Cortex of kidney (tissue), 1 donor: ENCODE data around the gene PDP2.
"Not testable (repeated sequence)": the region's sequence is repeated elsewhere in the genome, so short reads cannot be mapped to it uniquely, and the experiment has no call there.

Source experiments
- DNase-seq: peaks from one replicate; lab custom pipeline; 2025; lab: John Stamatoyannopoulos, UW

Gene PDP2

DNA sequence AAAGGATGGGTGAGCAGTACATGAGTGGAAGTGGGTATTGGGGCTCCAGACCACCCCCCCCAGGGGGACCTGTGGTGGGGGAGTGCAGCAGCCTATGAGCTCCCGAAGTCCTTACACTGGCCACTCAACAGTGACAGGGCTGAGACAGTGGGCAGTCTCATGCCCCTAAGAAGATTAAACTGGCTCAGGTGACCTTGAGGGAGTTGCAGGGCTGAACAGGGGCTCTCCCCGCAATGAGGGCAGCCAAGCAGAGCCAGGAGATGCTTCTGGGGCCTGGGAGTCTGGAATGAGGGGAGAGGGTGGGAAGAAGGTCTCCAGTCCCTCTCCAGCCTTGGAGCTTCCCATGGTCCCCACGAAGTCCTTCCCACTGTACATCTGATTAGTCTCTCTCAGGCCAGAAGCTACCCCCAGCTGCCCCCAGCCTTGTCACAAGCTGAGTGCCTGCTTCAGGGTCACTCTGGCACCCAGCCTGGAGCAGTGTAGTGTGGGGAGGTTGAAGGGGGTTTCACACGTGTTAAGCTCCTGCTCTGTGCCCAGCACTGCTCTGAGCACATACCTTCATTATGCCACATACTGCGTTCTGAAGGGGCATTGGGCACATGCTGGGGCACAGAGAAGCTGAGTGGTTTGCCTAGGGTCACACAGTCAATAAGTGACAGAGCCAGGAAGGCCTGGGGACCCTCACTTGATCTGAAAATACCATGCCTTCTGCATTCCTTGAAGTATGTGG is 39.4 kb downstream of the PDP2 start:
- DNase-seq, result no peak

DNA sequence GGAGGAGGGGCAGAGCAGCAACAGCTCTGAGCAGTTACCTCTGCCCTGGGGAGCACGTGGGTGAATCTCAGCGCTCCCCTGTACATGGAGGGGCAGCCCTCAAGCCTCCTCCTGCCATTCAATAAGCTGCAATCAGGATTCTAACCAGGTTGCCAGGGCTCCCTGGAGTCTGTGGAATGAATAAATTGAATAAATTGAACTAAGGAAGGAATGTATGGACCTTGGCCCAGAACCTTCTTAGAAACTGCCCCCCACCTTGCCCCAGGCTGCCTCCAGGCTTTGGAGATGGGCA is 39.9 kb downstream of the PDP2 start:
- DNase-seq, result no peak

DNA sequence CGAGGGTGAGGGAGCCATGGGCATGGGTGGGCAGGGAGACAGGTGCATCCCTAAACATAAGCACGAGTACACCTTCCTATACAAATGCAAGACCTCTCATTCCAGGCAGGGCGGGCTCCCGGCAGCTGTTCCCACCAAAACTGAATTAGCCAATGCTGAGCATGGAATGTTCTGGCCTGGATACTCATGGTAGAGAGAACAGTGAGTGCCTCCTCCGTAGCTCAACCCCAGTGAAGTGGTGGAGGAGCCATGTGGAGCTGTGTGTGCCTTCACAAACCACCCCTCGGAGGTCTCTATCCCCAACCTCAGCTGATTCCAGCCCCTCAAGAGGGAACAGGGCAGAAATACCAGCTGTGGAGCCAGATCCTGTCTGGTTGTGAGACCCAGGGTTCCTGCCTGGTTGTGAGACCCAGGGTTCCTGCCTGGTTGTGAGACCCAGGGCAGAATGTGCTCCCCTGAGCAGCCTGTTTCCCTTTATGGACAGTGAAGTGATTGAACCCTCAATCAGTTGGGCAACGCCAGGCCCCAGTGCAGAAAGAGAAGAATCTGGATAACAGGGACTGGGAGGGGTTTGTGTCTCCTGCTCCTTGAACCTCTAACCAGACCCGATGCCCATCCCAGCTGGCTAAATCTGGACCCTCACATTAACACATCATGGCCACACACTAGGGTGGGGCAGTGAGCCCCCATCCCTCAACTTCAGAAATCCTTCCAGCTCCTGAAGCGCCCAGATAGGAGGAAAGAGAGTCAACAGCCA is 40.8 kb downstream of the PDP2 start:
- DNase-seq, result no peak

DNA sequence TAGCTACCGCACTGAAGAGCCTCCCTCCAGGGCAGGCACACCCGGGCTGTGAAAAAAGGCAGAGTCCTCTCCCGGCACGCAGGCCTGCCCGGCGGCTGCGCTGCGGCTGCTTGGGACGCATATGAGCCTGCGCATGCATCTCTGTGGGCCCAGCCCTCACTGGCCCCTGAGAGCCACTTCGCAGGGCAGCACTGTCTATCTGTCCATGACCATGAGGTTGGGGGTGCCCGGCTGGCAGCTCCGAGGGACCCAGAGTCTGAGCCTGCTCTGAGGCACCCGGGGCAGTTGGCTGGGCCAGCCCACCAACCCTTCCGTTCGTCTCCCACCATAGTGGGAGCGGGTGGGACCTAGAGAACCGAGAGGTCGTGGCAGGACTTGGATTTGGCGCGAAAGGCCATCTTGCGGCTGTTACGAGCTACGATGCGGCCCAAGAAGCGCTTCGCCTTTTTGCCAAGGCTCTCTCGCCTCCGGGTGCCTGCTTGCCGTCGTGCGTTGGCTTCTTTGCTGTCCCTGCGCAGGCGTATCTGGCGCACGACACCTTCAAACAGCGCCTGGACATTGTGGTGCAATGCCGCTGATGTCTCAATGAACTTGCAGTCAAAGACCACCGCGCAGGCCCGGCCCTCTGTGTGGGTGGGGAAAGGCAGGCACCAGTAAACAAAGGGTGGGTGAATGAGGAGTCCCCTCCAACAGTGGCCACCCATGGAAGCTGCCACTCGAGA is 41.6 kb downstream of the PDP2 start:
- no peak for DNase-seq

DNA sequence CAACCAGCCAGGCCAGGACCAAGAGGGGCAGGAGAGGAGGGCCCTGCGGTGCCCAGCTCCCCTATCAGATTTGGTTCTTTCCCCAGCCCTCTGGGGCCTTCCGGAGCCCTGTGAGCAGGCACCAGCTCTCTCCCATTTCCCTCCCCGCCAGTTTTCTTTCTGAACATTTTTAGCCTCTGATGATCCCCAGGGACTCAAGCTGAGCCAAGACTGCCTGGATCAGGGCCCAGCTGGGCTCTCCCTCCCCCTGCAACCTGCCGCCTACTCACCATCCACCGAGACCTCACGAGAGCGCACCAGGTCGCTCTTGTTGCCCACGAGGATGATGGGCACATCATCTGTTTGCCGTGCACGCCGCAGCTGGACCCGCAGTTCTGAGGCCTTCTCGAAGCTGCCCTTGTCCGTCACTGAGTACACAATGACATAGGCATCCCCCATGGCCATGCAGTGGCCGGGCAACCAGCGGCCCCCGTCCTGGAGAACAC is 43.0 kb downstream of the PDP2 start:
- DNase-seq, result no peak

DNA sequence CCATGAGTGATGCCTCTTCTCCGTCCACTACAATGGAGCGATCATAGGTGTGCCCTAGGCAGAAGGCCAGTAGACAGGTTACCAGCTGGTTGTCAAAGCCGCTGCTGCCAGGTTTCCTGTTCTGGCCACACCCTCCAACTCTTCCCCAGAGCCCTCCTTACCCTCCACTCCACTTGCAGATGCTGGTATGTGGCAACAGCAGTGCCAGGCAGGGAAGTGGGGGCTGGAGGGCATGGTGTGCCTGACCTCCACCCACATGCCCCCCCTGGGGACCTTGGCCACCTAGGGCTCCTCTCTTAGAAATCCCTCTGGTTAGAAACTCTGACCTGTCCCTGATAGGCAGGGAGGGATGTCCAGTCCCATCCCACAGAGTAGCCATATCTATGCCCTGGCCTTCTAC is 43.6 kb downstream of the PDP2 start:
- DNase-seq, result no peak

DNA sequence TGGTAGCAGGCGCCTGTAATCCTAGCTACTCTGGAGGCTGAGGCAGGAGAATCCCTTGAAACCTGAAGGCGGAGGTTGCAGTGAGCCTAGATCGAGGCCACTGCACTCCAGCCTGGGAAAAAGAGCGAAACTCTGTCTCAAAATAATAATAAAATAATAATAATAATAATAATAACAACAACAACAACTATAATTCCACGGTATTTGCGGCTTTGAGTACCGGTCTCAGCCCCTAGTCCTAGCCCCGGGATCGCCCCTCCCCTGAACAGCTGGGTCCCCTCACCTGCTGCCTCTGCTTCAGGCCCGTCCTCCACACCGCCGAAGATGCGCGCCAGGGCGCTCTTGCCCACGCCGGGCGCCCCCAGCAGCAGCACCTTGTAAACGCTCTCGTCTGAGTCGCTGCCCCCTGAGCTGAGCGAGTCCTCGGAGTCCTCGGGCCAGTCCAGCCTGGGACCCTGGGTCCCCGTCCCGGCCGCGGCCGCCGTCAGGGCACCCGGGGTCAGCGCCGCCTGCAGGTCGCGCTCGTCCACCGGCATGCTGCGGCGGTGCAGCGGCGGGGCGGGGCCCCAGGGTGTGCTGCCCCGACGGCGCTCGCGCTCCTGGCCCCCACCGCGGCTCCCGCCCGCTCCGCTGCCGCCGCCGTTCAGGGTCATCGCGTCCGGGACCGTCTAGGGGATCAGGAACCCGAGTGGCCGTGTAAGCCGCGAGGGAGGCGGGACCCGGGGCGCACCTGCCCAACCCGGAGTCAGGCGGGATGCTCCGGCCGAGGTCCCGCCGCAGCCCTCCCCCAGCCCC is 44.4 kb downstream of the PDP2 start:
- no peak for DNase-seq

DNA sequence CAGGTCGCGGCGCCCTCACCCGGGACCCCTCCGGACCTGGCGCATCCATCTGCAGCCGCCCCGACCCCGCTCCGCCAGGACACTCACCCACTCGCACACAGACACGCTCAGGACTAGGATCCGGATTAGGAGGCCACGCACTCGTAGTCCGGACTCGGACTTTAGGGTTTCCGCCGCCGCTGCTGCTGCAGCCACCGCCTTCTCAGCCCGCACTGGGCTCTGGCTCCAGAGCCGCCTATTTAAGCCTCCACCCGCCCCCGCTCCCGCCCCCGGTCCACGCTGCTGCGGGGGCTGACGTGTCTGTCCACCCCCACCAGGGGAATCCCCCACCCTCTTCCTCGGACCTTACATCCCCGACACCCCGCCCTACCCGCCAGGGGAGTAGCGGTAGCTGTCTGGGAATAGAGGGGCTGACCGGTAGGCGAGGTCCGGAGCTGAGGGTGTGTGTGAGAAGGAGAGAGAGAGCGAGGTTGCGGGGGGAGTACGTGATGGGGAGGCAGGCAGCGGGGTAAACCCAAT is 45.1 kb downstream of the PDP2 start, which contains the start of gene RRAD:
TSS of gene RRAD (minus strand) at position 214 of the 519 bp plus-strand sequence. CDS start 356 bp downstream, outside the sequence.
- no peak for DNase-seq

DNA sequence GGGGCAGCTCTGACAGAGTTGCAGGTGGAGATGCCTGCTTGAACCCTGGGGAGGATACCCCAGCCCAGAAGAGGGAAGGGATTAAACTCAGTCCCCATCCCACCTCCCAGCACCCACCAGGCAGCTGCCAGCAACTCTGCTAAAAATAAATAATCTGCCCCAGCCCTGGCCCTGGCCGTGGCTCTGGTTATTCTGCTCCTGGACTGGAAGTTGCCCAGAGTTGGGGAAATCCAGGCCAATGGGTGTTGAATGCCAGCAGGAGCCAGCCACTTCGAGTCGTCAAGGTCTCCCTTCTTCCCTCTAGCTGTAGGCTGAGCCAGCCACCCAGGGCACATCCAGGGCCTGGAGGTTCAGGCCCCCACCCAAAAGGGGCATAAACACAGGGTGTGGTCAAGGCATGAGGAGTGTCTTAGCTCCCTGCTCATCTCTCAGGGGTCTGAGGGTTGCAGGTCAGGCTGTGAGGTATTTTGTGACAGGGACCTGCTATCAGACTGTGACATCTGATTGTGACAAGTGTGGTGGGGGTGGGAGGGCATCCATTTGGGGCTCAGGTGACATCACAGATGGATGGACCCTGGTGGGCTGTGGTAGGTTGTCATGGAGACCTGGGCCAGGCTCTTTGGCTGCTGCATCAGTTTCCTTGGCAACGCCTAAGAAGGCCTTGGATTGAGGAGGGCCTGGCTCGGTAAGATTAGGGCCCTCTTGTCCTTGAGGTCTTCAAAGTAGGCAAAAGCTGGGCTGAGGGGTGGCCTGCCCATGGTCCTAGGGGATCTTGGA is 46.0 kb downstream of the PDP2 start:
- DNase-seq, result no peak

DNA sequence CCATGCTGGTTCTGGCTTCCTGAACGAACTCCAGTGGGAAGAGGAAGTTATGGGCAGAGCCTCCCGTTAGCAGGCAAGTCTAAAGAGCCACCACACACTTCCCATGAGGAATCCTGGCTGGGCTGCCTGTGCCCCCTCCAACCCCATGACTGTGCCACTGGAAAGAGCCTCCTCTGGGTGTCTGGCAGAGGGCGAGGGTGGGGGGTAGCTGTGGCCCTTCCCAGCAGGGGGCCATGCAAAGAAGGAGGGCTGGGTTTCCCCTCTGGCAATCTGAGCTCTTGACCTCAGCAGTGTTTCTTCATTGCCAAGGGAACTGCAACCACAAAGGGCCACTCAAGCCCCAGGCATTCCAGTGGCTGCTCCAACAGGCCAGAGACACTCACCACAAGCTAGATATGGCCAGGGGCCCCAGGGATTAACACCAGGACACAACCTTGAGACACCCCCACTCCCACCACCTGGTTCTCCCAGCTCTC is 46.7 kb downstream of the PDP2 start:
- no peak for DNase-seq

DNA sequence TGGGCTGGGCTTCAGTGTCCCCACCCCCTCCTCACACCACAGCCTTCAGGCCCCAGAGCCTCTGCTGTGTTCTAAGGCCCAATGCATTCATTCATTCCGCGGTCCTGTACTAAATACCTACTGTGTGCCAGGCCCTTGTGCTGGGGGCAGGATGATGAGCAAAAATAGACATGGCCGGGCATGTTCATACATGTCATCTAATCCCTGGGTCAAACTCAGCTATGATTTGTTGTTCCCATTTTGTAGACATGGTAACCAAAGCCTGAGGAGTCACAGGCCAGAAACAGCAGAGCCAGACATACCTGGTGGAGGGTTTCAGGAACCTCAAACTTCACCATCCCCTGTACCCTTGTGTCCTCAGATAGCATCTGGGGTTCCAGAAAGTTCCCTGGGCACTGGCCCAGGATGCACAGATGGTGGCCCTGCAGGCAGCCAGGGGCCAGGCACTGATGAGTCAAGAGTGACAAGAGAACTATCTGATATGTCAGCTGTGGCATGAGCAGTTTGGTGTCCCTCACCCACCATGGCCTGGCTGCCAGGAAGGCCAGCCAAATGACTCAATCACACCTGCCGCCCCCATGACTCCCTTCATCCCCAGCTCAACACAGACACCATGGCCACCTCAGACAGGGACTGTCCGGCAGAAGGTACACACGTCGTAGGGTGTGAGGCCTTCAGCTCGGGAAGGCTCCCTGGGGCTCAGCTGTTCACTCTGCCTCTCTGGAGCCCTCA is 47.8 kb downstream of the PDP2 start:
- no peak for DNase-seq

DNA sequence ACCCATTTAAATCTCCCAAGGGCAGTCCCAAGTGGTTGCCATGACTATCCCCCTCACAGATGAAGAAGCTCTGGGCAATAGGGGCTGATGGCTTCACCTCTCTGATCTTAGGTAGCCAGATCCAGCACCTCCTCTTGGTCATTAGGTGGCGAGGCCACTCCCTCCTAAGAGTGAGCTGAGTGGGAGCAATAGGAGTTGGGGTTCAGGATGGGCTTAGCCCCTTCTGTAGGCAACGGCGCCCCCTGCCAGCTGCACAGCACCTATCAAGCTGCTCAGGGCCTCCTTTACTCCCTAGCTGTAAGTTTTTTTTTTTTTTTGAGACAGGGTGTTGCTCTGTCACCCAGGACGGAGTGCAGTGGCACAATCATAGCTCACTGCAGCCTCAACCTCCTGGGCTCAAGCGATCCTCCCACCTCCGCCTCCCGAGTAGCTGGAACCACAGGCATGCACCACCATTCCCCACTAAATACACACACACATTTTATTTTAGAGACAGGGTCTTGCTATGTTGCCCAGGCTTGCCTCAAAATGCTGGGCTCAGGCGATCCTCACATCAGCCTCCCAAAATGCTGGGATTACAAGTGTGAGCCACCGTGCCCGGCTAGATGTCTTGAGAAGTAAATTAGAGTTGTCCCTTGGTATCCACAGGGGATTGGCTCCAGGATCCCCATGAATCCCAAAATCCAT is 48.5 kb downstream of the PDP2 start:
- no peak for DNase-seq

DNA sequence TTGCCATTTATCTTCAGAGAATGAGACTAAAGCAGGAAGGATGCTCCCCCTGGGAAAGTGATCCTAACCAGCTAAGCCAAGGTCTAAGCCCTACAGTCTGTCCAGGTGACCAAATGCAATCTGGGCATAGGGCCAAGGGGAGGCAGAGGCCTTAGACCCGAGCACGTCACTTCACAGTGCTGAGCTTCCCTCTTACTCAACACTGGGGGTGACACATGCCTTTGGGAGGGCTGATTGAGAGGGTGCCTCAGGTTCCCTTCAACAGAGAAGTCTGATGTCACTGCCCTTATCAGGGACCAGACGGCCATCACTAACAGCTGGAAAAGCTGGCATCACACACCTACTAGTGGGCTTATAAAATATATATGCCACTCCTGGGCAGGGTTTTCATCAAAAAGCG is 49.9 kb downstream of the PDP2 start:
- no peak for DNase-seq

DNA sequence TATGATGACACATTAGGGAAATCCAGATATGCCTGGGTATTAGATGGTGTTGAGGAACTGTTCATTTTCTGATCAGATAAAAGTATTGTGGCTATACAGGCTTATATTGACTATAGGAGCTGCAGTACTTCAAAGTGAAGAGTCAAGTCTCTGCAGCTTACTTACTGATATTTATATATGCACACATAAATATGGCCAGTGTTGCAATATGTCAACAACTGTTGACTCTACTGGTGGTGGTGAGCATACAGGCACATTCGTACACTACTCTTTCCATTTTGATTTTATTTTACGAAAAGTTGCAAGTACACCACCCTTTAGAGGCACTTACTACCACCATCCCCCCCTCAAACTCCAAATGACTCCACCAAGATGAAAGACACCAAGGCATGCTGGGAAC is 51.4 kb downstream of the PDP2 start:
- no peak for DNase-seq

DNA sequence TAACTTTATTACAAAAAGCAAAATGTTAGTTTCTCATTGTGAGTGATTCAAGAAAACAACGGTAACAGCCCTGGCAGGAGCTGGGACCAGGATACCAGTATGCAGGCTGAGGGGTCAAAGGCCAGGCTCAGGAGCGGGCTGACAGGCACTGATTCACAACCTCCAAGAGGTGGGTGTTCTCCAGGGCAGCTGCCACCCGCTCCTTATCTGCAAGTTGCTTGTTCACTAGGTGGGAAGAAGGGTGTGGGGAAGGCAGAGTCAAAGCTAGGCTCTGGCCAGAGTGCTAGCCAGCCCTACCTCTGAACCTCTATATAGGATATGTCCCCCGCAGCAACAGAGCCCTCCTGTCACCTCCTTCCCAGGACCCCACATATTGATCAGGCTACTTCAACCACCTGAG is 51.8 kb downstream of the PDP2 start:
- no peak for DNase-seq

DNA sequence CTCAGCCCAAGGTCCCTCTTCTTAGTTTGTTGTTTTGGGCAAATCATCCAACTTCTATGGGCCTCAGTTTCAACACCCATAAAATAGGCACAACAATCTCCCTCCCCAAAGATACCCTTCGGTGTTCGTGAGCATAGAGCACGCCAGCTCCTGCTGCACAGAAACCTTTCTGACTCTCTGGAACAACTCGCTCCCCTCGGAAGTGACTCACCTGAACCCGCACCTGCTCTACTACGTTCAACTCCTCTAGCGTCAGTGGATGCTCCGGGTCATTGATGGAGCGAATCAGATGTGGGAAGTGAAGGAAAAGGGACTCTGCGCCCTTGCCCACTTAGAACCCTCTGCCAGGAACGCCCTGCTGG is 53.4 kb downstream of the PDP2 start:
- no peak for DNase-seq

DNA sequence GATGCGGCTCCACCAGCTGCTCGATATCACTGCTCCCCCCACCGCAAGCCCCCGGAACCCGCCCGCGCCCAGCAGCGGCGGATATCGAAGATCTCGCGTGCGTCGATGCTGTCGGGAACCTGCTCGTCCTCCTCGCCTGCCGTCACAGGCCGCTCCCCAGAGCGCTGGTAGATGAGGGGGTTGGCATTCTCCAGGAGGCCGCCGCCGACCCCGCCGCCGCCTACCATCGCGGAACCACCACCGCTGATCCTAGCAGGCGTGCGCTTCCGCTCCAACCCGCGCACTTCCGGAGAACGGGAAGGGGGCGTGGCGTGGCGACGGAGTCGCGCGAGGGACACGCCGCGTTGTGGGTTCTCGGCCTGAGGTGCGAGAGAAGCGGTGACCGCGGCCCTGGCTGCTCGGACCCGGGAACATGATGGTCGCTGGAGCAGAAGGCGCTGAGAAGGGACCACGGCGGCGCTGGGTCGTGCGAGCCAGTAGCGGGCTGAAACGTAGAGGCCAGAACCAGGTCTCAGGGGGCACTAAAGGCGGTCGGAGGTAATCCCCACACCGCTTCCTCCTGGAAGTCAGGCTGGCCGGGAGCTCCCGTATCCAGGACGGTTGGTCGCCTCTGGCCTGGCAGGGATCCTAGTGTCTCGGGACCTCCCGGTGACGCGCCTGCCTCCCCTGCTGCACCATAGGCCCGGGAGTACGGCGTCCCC is 54.0 kb downstream of the PDP2 start, which contains the start of gene CIAO2B:
TSS of gene CIAO2B (minus strand) at position 265 of the 701 bp plus-strand sequence. CDS start at position 227, 38 bp downstream.
- DNase-seq, result peak; percentile 45

DNA sequence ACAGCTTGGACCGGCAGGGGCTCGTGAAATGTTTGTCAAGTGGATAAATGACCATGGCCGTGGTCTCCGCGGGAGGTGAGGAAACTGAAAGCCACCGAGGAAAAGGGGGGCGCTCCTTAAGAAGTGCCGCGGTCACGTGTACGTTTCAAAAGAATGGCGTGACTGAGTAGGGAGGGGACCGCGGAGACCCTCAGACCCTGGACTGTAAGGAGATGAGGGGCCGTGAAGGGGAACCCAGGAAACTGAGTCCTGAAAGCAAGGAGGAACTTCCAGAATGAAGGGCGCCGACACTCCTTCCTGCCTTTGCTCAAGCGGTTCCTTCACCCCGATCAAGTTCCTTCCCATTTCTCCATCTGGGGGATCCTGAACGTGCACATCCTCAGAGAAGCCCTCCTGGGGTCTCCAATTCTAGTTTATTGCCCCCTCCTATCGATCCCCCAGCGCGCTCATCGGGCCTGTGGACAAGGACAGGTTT is 54.6 kb downstream of the PDP2 start:
- DNase-seq, result not testable (repeated sequence)
